OCI-LY1 (cell line): Measurements from ENCODE around the gene COL23A1.

Source experiments
- CTCF ChIP-seq: fragments of 200-600 bp; sonication (generic), shearing (Covaris generic); IDR thresholded peaks from 2 replicates; pipeline ENCODE4 v1.5.1; 2017; ENCODE audit warnings: mild to moderate bottlenecking, antibody characterized with exemption, low read length, moderate library complexity, mixed read lengths
- EZH2 ChIP-seq: fragments of 200-600 bp; sonication (generic), shearing (Covaris generic); IDR thresholded peaks from 2 replicates; pipeline ENCODE4 v1.8.0; 2017; ENCODE audit warnings: borderline replicate concordance, mixed run types, mild to moderate bottlenecking, antibody characterized with exemption, low read length, moderate library complexity, mixed read lengths

- TF ChIP-seq CTCF (no peak), EZH2 (no peak)
Observed at GRCh38 chr5:178455480-178455835, 134.7 kb downstream of the COL23A1 start.
